TTC549 (cell line): Measurements from ENCODE around the gene SLC35C1.
A peak's percentile ranks its signal among the peaks of the same experiment; 100 is the strongest.

Experiments used
- FAIRE-seq: peaks from 2 replicates; lab custom pipeline; 2012; peaks lifted over from hg19 to GRCh38; lab: Jason Lieb, UNC

SLC35C1 gene

GRCh38 chr11:45846974-45847910, 42.3 kb downstream of the SLC35C1 start, which contains the start of gene CRY2:
Gene CRY2, plus strand, starts transcription at chr11:45847475. Its CDS starts 16 bp downstream, at chr11:45847491.
- peak; percentile 82 for FAIRE-seq

- FAIRE-seq = no peak
These were observed 43.0 kb downstream of the SLC35C1 start for GRCh38 chr11:45847911-45848316.

GRCh38 chr11:45848654-45849081, 43.7 kb downstream of the SLC35C1 start:
- no peak for FAIRE-seq

GRCh38 chr11:45850446-45850845, 45.5 kb downstream of the SLC35C1 start:
- no peak for FAIRE-seq

GRCh38 chr11:45851228-45851627, 46.3 kb downstream of the SLC35C1 start:
- no peak for FAIRE-seq

GRCh38 chr11:45852018-45852711, 47.2 kb downstream of the SLC35C1 start:
- FAIRE-seq = no peak

- no peak for FAIRE-seq
These were observed 47.8 kb downstream of the SLC35C1 start for GRCh38 chr11:45852712-45853101.

GRCh38 chr11:45853332-45854219, 48.6 kb downstream of the SLC35C1 start:
- FAIRE-seq = no peak

- FAIRE-seq = no peak
These were observed 50.4 kb downstream of the SLC35C1 start for GRCh38 chr11:45855308-45855707.

- no peak for FAIRE-seq
These were observed 51.1 kb downstream of the SLC35C1 start for GRCh38 chr11:45856044-45856468.

GRCh38 chr11:45857961-45858474, 53.1 kb downstream of the SLC35C1 start:
- FAIRE-seq = no peak

GRCh38 chr11:45858751-45859398, 53.9 kb downstream of the SLC35C1 start:
- no peak for FAIRE-seq

- FAIRE-seq = no peak
These were observed 54.8 kb downstream of the SLC35C1 start for GRCh38 chr11:45859661-45860140.

- no peak for FAIRE-seq
These were observed 55.4 kb downstream of the SLC35C1 start for GRCh38 chr11:45860348-45860747.

- FAIRE-seq = no peak
These were observed 56.0 kb downstream of the SLC35C1 start for GRCh38 chr11:45860764-45861510.
